Measurements from ENCODE around the gene VAT1L. TPM values are rescaled to one million over a fixed set of nuclear protein-coding genes. Genes with fewer than 3 reads are reported as not detected.

Gene VAT1L
- total RNA-seq, 1 experiment from 2014 or later: 33.8 TPM

DNA sequence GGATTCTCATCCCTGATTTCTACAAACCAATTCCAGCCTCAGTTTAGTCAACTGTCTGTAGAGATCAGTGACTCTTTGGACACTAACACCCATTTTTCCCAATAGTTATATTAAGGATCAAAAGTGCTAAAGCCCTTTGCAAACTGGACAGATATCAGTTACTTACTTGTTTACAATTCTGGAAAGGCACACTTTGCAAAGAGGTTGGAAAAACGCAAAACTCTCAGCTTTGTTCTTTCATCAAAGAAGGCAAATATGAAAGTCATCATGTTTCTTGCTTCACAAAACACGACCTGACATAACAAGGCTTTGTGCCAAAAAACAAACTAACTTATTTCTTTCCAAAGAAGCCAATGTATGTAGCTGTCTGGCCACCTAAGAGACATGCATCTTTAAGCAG, 26.1 kb upstream of the VAT1L start:
- no peaks in the 10 kb centered on the region; a peak in 1 of 5 replicates for H3K9me3 Mint-ChIP-seq
- DNase-seq: no peak
- no peak for TF ChIP-seq CTCF (conservative IDR thresholded peaks at IDR 0.05)
- Histone ChIP-seq H4K8ac (replicated peaks; ENCODE audit: insufficient read length, low read depth, low read length) (no peak overlapping the region), H2AK5ac (ENCODE audit: insufficient read length, low read length) (no peak overlapping the region), H3K23ac (ENCODE audit: insufficient read length, low read depth, low read length) (no peak overlapping the region), H3K14ac (ENCODE audit: insufficient read depth, low read length) (no peak overlapping the region), H3K27me3 (ENCODE audit: insufficient read depth, low read length) (no peaks in the 10 kb centered on the region), H3K18ac (ENCODE audit: insufficient read length, low read depth, low read length) (no peak overlapping the region), H3K4me2 (ENCODE audit: insufficient read depth, insufficient read length, low read length) (no peak overlapping the region), H3K9me3 (ENCODE audit: control insufficient read depth, low read depth, low read length) (no peaks in the 10 kb centered on the region), H2BK5ac (ENCODE audit: insufficient read length, low read length) (no peak overlapping the region), H4K91ac (ENCODE audit: insufficient read length, low read depth, low read length) (no peak overlapping the region), H3K23me2 (ENCODE audit: insufficient read length, low read depth, low read length, poor library complexity, severe bottlenecking) (no peaks in the 10 kb centered on the region), H2BK15ac (ENCODE audit: low read depth, low read length) (no peak overlapping the region), H2BK12ac (ENCODE audit: insufficient read length, low read depth, low read length) (no peak overlapping the region), H4K5ac (ENCODE audit: insufficient read length, low read depth, low read length) (no peak overlapping the region), H3K79me1 (ENCODE audit: insufficient read depth, low read depth, low read length, poor library complexity, severe bottlenecking) (no peaks in the 10 kb centered on the region), H3K79me2 (ENCODE audit: insufficient read depth, low read length) (no peaks in the 10 kb centered on the region), H2AFZ (ENCODE audit: low read length) (no peak overlapping the region), H4K20me1 (ENCODE audit: control insufficient read depth, insufficient read depth, insufficient read length) (no peaks in the 10 kb centered on the region), H3K4me1 (ENCODE audit: insufficient read depth, low read length) (no peaks in the 10 kb centered on the region), H3K56ac (ENCODE audit: insufficient read length, low read depth, low read length) (no peak overlapping the region), H3T11ph (ENCODE audit: low read length) (no peak overlapping the region), H3K27ac (ENCODE audit: insufficient read length, low read depth, low read length) (no peak overlapping the region), H2BK20ac (ENCODE audit: low read depth, low read length, poor library complexity, severe bottlenecking) (no peak overlapping the region), H3K9ac (ENCODE audit: extremely low read depth, insufficient read length, low read length) (no peak overlapping the region), H3K4ac (ENCODE audit: low read depth, low read length) (no peak overlapping the region), H2BK120ac (ENCODE audit: low read depth, low read length, poor library complexity, severe bottlenecking) (no peak overlapping the region)
- H3K36me3 Mint-ChIP-seq (ENCODE audit: insufficient read depth in 1 of 3, low read depth in 3 of 3): no peaks in the 10 kb centered on the region
- no peak overlapping the region for H3K4me3 Mint-ChIP-seq
- H3K27me3 Mint-ChIP-seq (ENCODE audit: low read depth): peaks cover 2% of the 10 kb centered on the region
- H3K27ac Mint-ChIP-seq: no peak overlapping the region
- no CpG with 5 or more reads among the region's 2 CpGs for WGBS (ENCODE audit: extremely low coverage, insufficient read length, low lambda C conversion rate)
- peaks cover 0 to 2% of the 10 kb centered on the region in 2 experiments; a peak in 1 of 4 replicates for H3K4me1 Mint-ChIP-seq

Measured in H9 (cell line).